ENCODE data around the gene TNS3.

DNA sequence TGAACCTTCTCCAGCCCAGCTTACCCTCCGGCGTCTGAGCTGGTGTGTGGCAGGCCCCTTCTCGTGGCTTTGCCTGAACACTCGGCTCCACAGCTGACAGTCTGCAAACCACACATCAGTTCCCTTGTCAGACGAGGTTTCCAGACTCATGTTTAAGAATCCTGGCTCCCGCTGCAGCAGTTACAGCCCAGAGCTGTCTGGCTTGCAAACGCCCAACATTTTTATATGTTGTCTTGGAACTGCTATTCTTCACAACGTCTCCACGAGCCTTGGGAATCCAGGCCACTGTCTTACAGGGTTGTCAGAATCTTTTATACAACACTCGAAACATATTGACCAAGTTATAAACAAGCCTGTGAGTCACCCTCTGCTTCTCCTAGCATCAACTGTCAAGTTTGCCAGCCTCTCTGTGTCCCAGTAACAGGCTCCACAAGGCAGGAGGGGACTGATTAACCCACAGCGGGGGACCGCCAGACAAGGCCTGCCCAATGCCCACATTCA is 68.1 kb downstream of the TNS3 start:
- TF ChIP-seq, protein P1, sequence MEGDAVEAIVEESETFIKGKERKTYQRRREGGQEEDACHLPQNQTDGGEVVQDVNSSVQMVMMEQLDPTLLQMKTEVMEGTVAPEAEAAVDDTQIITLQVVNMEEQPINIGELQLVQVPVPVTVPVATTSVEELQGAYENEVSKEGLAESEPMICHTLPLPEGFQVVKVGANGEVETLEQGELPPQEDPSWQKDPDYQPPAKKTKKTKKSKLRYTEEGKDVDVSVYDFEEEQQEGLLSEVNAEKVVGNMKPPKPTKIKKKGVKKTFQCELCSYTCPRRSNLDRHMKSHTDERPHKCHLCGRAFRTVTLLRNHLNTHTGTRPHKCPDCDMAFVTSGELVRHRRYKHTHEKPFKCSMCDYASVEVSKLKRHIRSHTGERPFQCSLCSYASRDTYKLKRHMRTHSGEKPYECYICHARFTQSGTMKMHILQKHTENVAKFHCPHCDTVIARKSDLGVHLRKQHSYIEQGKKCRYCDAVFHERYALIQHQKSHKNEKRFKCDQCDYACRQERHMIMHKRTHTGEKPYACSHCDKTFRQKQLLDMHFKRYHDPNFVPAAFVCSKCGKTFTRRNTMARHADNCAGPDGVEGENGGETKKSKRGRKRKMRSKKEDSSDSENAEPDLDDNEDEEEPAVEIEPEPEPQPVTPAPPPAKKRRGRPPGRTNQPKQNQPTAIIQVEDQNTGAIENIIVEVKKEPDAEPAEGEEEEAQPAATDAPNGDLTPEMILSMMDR (IDR thresholded peaks at IDR 0.05; ENCODE audit: insufficient read depth, low read length): no peak
- TF ChIP-seq SPI1 (IDR thresholded peaks at IDR 0.05; ENCODE audit: borderline replicate concordance, low read depth) (no peak), GABPA (IDR thresholded peaks at IDR 0.05; ENCODE audit: low read depth) (no peak), POLR2AphosphoS5 (IDR thresholded peaks at IDR 0.05; ENCODE audit: low read depth) (no peak)
- TF ChIP-seq, protein P2, sequence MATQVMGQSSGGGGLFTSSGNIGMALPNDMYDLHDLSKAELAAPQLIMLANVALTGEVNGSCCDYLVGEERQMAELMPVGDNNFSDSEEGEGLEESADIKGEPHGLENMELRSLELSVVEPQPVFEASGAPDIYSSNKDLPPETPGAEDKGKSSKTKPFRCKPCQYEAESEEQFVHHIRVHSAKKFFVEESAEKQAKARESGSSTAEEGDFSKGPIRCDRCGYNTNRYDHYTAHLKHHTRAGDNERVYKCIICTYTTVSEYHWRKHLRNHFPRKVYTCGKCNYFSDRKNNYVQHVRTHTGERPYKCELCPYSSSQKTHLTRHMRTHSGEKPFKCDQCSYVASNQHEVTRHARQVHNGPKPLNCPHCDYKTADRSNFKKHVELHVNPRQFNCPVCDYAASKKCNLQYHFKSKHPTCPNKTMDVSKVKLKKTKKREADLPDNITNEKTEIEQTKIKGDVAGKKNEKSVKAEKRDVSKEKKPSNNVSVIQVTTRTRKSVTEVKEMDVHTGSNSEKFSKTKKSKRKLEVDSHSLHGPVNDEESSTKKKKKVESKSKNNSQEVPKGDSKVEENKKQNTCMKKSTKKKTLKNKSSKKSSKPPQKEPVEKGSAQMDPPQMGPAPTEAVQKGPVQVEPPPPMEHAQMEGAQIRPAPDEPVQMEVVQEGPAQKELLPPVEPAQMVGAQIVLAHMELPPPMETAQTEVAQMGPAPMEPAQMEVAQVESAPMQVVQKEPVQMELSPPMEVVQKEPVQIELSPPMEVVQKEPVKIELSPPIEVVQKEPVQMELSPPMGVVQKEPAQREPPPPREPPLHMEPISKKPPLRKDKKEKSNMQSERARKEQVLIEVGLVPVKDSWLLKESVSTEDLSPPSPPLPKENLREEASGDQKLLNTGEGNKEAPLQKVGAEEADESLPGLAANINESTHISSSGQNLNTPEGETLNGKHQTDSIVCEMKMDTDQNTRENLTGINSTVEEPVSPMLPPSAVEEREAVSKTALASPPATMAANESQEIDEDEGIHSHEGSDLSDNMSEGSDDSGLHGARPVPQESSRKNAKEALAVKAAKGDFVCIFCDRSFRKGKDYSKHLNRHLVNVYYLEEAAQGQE (IDR thresholded peaks at IDR 0.05; ENCODE audit: insufficient replicate concordance, low read depth): no peak

All from HL-60 (cell line).